HG03521 (cell line): ENCODE measurements around the gene MINDY4B.

ENCODE experiments used
- ATAC-seq: cut with Tn5 transposase; IDR thresholded peaks from one replicate; pipeline ENCODE4 v1.9.1; 2021; ENCODE audit warnings: mild to moderate bottlenecking, moderate library complexity; ENCODE audit not compliant: unreplicated experiment

Gene MINDY4B

DNA sequence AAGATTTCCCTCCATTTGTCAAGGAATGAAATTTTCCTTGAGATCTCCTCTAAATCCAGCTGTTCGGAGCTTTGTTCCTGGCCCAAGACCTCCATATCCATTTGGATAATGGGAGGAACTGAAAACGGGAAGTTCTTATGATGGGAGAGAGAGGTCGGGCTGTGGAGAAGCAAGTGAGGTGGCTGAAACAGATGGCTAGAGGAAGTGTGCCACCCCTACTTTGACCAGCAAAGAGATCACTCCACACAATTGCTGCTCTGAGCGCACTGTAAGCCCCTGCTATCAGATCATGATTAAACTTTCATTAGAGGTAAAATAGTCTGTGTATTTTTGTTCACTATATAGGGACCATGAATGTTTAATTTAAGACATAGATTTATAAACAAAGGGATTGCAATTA lies at the start of gene MINDY4B:
Gene MINDY4B, minus strand, starts transcription at position 101 of the 400 bp plus-strand sequence. Its CDS starts 0 bp downstream, at position 101.
- no peak for ATAC-seq

DNA sequence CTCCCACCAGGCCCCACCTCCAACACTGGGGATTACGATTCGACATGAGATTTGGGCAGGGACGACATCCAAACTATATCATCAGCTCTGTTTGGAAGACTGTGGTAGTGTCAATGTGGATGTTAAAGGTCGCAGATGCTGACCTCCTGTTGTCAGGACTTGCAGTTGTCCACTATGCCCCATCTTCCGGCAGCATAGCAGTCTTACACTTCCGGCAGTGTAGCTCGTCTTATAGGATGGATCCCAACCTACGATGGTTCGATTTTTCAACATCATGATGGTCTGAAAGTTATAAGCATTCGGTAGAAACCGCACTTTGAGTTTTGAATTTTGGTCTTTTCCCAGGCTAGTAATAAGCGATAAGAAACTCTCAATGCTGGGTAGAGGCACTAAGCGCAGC lies 46.7 kb upstream of the MINDY4B start:
- no peak for ATAC-seq

- no peak for ATAC-seq
These were observed 40.2 kb upstream of the MINDY4B start for GRCh38 chr3:150945226-150946032.

GRCh38 chr3:150942221-150942620 lies 37.0 kb upstream of the MINDY4B start:
- no peak for ATAC-seq

DNA sequence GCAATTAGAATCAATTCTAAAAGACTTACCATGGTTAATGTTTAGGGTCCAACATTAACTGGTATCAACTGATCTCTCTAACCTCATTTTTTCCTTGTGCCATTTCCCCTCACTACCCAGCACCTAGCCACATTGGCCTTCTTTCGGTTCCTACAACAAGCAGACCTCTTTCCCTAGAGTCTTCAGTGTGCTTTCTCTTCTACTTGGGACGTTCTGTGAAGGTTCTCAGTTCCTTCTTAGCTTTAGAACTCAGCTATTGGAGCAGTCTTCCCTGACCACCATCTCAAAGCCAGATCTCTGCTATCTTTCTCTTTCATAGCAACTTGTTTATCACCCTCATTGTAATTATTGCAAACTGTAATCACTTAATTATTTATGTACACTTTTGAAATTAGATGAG lies 31.5 kb upstream of the MINDY4B start:
- ATAC-seq = no peak

GRCh38 chr3:150933473-150933995 lies 28.3 kb upstream of the MINDY4B start:
- ATAC-seq = no peak

GRCh38 chr3:150931745-150932144 lies 26.5 kb upstream of the MINDY4B start:
- no peak for ATAC-seq

DNA sequence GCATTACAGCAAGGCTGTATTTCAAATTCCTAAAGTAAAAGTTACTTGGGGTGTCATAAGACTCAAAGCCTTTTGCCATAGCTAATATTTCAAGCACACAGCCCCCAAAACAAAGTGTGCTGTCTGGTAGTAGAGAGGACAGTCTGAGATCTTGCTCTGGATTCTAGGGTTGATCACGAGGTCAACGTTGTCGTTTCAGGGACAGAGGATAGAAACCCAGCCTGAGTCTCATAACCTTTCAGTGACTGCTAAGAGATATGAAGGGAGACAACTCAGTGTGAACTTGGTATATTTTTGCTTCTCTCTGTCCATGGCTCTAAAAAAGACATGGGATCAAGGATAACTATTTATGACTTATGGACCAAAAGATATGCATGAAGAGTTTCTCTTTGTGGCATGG lies 25.6 kb upstream of the MINDY4B start:
- ATAC-seq = no peak

GRCh38 chr3:150928234-150928633 lies 23.0 kb upstream of the MINDY4B start:
- ATAC-seq = no peak

- no peak for ATAC-seq
These were observed 21.1 kb upstream of the MINDY4B start for GRCh38 chr3:150926328-150926727.

- peak; percentile 88 for ATAC-seq
These were observed 20.5 kb upstream of the MINDY4B start for GRCh38 chr3:150925751-150926201.

- no peak for ATAC-seq
These were observed 17.4 kb upstream of the MINDY4B start for GRCh38 chr3:150922611-150923010.

- ATAC-seq = no peak
These were observed 16.0 kb upstream of the MINDY4B start for GRCh38 chr3:150921209-150921608.

DNA sequence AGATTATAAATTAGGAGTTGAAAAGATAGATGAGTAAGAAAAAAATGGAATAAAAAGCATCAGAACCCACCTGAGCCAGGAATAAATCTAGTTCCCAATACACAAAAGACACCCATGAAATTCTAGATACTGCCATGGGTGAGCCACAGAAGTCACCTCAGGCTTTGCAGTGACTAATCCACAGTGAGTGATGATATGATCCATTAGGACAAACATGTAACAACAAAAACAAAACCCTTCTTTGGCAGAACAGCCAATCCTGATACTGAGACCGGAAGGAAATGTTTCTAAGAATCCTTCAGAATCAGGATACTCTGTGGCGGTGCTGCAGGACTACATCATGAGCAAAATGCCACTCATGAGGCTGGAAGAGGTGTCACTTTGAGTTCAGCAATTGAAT lies 15.0 kb upstream of the MINDY4B start:
- no peak for ATAC-seq

GRCh38 chr3:150917951-150918350 lies 12.7 kb upstream of the MINDY4B start:
- no peak for ATAC-seq

GRCh38 chr3:150913133-150913922 lies 8.1 kb upstream of the MINDY4B start:
- no peak for ATAC-seq

DNA sequence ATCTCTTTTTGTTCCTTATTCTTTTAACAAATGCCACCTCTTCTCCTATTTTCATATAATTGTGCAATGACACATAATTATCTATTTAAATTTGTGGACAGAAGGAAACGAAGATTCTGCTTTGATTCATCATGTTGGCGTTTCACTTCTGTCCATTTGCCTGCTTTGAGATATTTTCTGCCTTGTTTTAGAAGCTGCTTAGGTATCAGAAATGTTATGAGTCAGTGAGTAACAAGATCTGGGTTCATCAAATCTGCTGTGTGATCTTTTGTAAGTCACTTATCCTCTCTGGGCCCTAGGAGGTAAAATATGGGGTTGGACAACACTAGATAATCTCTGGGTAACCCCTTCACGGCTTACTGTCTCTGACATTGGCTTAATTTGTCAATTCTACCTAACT lies 7.3 kb upstream of the MINDY4B start:
- ATAC-seq = no peak

DNA sequence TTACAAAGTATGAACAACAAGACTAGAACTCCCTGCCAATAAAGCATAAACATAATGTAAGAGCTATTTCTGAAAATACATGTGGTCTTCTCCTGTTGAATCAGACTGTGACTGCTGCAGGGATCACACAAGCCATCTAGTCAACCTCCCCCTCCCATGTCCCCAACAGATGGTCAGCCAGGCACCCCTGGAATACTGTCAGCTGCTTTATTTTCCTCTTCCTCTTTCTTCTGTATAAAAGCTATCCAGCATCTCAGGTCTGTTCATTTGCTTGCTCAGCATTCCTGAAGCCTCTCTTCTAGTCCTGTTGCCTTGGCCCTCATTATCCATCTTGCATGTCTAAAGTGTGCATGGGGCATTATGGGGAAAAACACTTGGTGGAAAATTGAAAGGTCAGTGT lies 6.5 kb upstream of the MINDY4B start:
- no peak for ATAC-seq

GRCh38 chr3:150906461-150906860 lies 1.2 kb upstream of the MINDY4B start:
- no peak for ATAC-seq

- no peak for ATAC-seq
These were observed 507 bp upstream of the MINDY4B start for GRCh38 chr3:150905746-150906145.

DNA sequence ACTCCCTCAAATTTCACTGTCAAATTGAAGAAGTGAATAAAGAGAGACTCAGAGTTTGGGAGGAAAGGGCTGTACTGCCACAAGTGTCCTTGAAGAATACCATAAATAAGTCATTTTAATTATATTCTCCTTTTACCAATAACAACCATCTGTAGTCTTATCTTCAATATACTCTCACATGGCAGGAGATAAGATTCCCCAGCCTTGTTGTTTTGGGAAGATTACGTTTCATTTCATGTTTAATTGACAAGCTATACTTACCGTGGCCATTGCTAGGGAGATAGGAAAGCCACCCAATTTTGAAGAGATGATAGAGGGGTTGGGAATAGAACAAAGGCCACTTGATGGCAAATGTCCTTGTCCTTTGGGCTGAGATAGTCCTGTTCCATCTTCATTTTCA lies 2.3 kb downstream of the MINDY4B start:
- no peak for ATAC-seq

GRCh38 chr3:150901793-150902192 lies 3.4 kb downstream of the MINDY4B start:
- ATAC-seq = no peak
